H9 (cell line): ENCODE data around the gene FAM81A. TPM values are rescaled to one million over a fixed set of nuclear protein-coding genes. Genes with fewer than 3 reads are reported as not detected.

Experiments
- DNase-seq: peaks from one replicate; pipeline ENCODE4 v3.0.0-alpha.2; 2017
- H2AFZ ChIP-seq: one replicate; pipeline ENCODE4 v1.6.1; 2013; ENCODE audit warnings: mild to moderate bottlenecking, low read length, control low read depth, moderate library complexity
- H2AK5ac ChIP-seq: 2 replicates; pipeline ENCODE4 v1.6.1; 2013; ENCODE audit warnings: low read length, control low read depth, mixed read lengths; ENCODE audit not compliant: insufficient read length
- H2BK120ac ChIP-seq: one replicate; pipeline ENCODE4 v1.6.1; 2013; ENCODE audit warnings: low read depth, mild to moderate bottlenecking, low read length, control low read depth, inconsistent platforms; ENCODE audit not compliant: poor library complexity, severe bottlenecking
- H2BK12ac ChIP-seq: 2 replicates; pipeline ENCODE4 v1.6.1; 2013; ENCODE audit warnings: low read length, control low read depth, mixed read lengths, low read depth; ENCODE audit not compliant: insufficient read length
- H2BK15ac ChIP-seq: 2 replicates; pipeline ENCODE4 v1.6.1; 2013; ENCODE audit warnings: low read depth, low read length, control low read depth
- H2BK20ac ChIP-seq: one replicate; pipeline ENCODE4 v1.6.1; 2013; ENCODE audit warnings: low read depth, mild to moderate bottlenecking, low read length, control low read depth, inconsistent platforms; ENCODE audit not compliant: poor library complexity, severe bottlenecking
- H2BK5ac ChIP-seq: 2 replicates; pipeline ENCODE4 v1.6.1; 2013; ENCODE audit warnings: low read length, control low read depth, mixed read lengths; ENCODE audit not compliant: insufficient read length
- H3K14ac ChIP-seq: 2 replicates; pipeline ENCODE4 v1.6.1; 2013; ENCODE audit warnings: low read length, control low read depth; ENCODE audit not compliant: insufficient read depth
- H3K18ac ChIP-seq: 2 replicates; pipeline ENCODE4 v1.6.1; 2013; ENCODE audit warnings: low read depth, mild to moderate bottlenecking, mixed read lengths, low read length, control low read depth; ENCODE audit not compliant: insufficient read length
- H3K23ac ChIP-seq: 2 replicates; pipeline ENCODE4 v1.6.1; 2013; ENCODE audit warnings: low read length, control low read depth, mixed read lengths, low read depth; ENCODE audit not compliant: insufficient read length
- H3K23me2 ChIP-seq: 2 replicates; pipeline ENCODE4 v1.6.1; 2013; ENCODE audit warnings: low read depth, mild to moderate bottlenecking, mixed read lengths, low read length, control low read depth; ENCODE audit not compliant: insufficient read length, poor library complexity, severe bottlenecking
- H3K27ac ChIP-seq: 2 replicates; pipeline ENCODE4 v1.5.1; 2013; ENCODE audit warnings: low read length, control low read depth, mixed read lengths, low read depth; ENCODE audit not compliant: insufficient read length
- H3K27me3 ChIP-seq: 2 replicates; pipeline ENCODE4 v1.6.1; 2013; ENCODE audit warnings: low read length, control low read depth, inconsistent platforms; ENCODE audit not compliant: insufficient read depth
- H3K4ac ChIP-seq: 2 replicates; pipeline ENCODE4 v1.6.1; 2013; ENCODE audit warnings: low read depth, mild to moderate bottlenecking, control low read depth, inconsistent platforms, low read length, moderate library complexity
- H3K4me1 ChIP-seq: 2 replicates; pipeline ENCODE4 v1.6.1; 2013; ENCODE audit warnings: low read length, control low read depth, inconsistent platforms; ENCODE audit not compliant: insufficient read depth
- H3K4me2 ChIP-seq: 2 replicates; pipeline ENCODE4 v1.6.1; 2013; ENCODE audit warnings: low read length, control low read depth, mixed read lengths; ENCODE audit not compliant: insufficient read length, insufficient read depth
- H3K56ac ChIP-seq: 2 replicates; pipeline ENCODE4 v1.6.1; 2013; ENCODE audit warnings: low read depth, mild to moderate bottlenecking, mixed read lengths, low read length, control low read depth; ENCODE audit not compliant: insufficient read length
- H3K79me1 ChIP-seq: 2 replicates; pipeline ENCODE4 v1.6.1; 2013; ENCODE audit warnings: low read depth, mild to moderate bottlenecking, moderate library complexity, low read length, control low read depth, inconsistent platforms; ENCODE audit not compliant: insufficient read depth, poor library complexity, severe bottlenecking
- H3K79me2 ChIP-seq: 2 replicates; pipeline ENCODE4 v1.6.1; 2013; ENCODE audit warnings: low read length, control low read depth, inconsistent platforms; ENCODE audit not compliant: insufficient read depth
- H3K9ac ChIP-seq: 2 replicates; pipeline ENCODE4 v1.6.1; 2013; ENCODE audit warnings: low read length, control low read depth, mixed read lengths; ENCODE audit not compliant: insufficient read length; ENCODE audit errors: extremely low read depth
- H3K9me3 ChIP-seq: one replicate; pipeline ENCODE4 v1.6.1; 2013; ENCODE audit warnings: low read depth, low read length, inconsistent platforms; ENCODE audit not compliant: control insufficient read depth
- H3T11ph ChIP-seq: one replicate; pipeline ENCODE4 v1.6.1; 2013; ENCODE audit warnings: mild to moderate bottlenecking, low read length, control low read depth, inconsistent platforms
- H4K20me1 ChIP-seq: one replicate; pipeline ENCODE4 v1.6.1; 2013; ENCODE audit not compliant: control insufficient read depth, insufficient read length, insufficient read depth
- H4K5ac ChIP-seq: 2 replicates; pipeline ENCODE4 v1.6.1; 2013; ENCODE audit warnings: low read depth, mild to moderate bottlenecking, mixed read lengths, low read length, control low read depth; ENCODE audit not compliant: insufficient read length
- H4K8ac ChIP-seq: replicated peaks from 2 replicates; pipeline ENCODE4 v1.6.1; 2013; ENCODE audit warnings: low read length, control low read depth, mixed read lengths, low read depth; ENCODE audit not compliant: insufficient read length
- H4K91ac ChIP-seq: 2 replicates; pipeline ENCODE4 v1.6.1; 2013; ENCODE audit warnings: low read depth, mild to moderate bottlenecking, moderate library complexity, mixed read lengths, low read length, control low read depth; ENCODE audit not compliant: insufficient read length
- H3K27ac Mint-ChIP-seq, 3 experiments: 2 replicates in 2 of 3; 3 replicates in 1 of 3; pipeline ENCODE4 v1.8.0; 2020 to 2021; ENCODE audit warnings: mixed read lengths in 3 of 3, mild to moderate bottlenecking in 1 of 3, moderate library complexity in 1 of 3
- H3K27me3 Mint-ChIP-seq: 2 replicates; pipeline ENCODE4 v1.8.0; 2021; ENCODE audit warnings: low read depth, mild to moderate bottlenecking, moderate library complexity, mixed read lengths
- H3K36me3 Mint-ChIP-seq, 3 experiments: 2 replicates in 2 of 3; 3 replicates in 1 of 3; pipeline ENCODE4 v1.8.0; 2020 to 2021; ENCODE audit warnings: low read depth in 3 of 3, mixed read lengths in 3 of 3; ENCODE audit not compliant: insufficient read depth in 1 of 3
- H3K4me1 Mint-ChIP-seq, 2 experiments: 2 replicates each; pipeline ENCODE4 v1.8.0; 2020; ENCODE audit warnings: mixed read lengths in 2 of 2
- H3K4me3 Mint-ChIP-seq, 2 experiments: 2 replicates in 1 of 2; 3 replicates in 1 of 2; pipeline ENCODE4 v1.8.0; 2020 to 2021; ENCODE audit warnings: mild to moderate bottlenecking in 2 of 2, mixed read lengths in 2 of 2, moderate library complexity in 1 of 2
- H3K9me3 Mint-ChIP-seq, 2 experiments: 2 replicates in 1 of 2; 3 replicates in 1 of 2; pipeline ENCODE4 v1.8.0; 2020; ENCODE audit warnings: mild to moderate bottlenecking in 2 of 2, mixed read lengths in 2 of 2, moderate library complexity in 1 of 2
- WGBS: extraction: QIAGEN DNeasy Blood & Tissue Kit; methylation state at CpG from one replicate; pipeline ENCODE4 v1.1.7; 2013; ENCODE audit warnings: missing lambda C conversion rate, low lambda C conversion rate, mixed read lengths; ENCODE audit not compliant: insufficient read length; ENCODE audit errors: extremely low coverage; 5-methylcytosine and 5-hydroxymethylcytosine counted together
- total RNA-seq: library from RNA; stranded (reverse); gene quantifications from 2 replicates; pipeline ENCODE4 v1.2.1, GENCODE V29; 2021
- TF ChIP-seq, protein P1 (sequence below): fragments of 200-600 bp; sonication (generic); conservative IDR thresholded peaks from 3 replicates; pipeline ENCODE4 v1.8.0; 2021; ENCODE audit warnings: antibody characterized with exemption, mild to moderate bottlenecking

The FAM81A gene
- total RNA-seq, 1 experiment from 2014 or later = 1.7 TPM

DNA sequence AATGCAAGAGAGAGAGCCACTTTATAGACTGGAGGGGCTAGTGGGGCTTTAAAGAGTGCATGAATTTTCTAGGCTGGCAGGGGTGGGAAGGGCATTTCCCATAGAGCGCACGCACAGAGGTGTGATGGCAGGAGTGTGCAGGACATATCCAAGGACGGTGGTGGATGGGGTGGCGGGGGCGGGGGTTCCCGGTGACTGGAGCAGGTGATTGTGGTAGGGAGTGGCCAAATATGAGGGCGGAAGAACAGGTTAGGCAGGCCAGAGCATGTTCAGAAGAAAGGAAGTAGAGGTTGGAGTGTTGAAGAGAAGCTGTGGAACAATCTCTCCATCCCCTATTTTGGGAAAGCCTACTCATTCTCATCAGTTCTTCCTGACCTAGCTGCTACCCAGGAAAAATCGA is 18.1 kb downstream of the FAM81A start:
- Histone ChIP-seq H3K23me2 (no peaks in the 10 kb centered on the region), H3K4me1 (peaks cover 3% of the 10 kb centered on the region; the same call in 1 of the 2 replicates), H2AK5ac (no peak overlapping the region), H3K18ac (no peak overlapping the region), H2BK120ac (no peak overlapping the region), H3K4ac (no peak overlapping the region), H4K91ac (no peak overlapping the region), H3K9me3 (no peaks in the 10 kb centered on the region), H3K27me3 (no peaks in the 10 kb centered on the region), H3T11ph (no peak overlapping the region), H3K79me2 (no peaks in the 10 kb centered on the region), H4K8ac (no peak overlapping the region), H2BK12ac (no peak overlapping the region), H2BK20ac (no peak overlapping the region), H4K5ac (no peak overlapping the region), H3K23ac (no peak overlapping the region), H3K79me1 (no peaks in the 10 kb centered on the region), H2BK15ac (no peak overlapping the region), H2BK5ac (no peak overlapping the region), H3K9ac (no peak overlapping the region), H3K56ac (no peak overlapping the region), H4K20me1 (no peaks in the 10 kb centered on the region), H3K14ac (no peak overlapping the region), H3K4me2 (no peak overlapping the region), H2AFZ (no peak overlapping the region), H3K27ac (no peak overlapping the region)
- TF ChIP-seq, protein P1, sequence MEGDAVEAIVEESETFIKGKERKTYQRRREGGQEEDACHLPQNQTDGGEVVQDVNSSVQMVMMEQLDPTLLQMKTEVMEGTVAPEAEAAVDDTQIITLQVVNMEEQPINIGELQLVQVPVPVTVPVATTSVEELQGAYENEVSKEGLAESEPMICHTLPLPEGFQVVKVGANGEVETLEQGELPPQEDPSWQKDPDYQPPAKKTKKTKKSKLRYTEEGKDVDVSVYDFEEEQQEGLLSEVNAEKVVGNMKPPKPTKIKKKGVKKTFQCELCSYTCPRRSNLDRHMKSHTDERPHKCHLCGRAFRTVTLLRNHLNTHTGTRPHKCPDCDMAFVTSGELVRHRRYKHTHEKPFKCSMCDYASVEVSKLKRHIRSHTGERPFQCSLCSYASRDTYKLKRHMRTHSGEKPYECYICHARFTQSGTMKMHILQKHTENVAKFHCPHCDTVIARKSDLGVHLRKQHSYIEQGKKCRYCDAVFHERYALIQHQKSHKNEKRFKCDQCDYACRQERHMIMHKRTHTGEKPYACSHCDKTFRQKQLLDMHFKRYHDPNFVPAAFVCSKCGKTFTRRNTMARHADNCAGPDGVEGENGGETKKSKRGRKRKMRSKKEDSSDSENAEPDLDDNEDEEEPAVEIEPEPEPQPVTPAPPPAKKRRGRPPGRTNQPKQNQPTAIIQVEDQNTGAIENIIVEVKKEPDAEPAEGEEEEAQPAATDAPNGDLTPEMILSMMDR = no peak
- H3K36me3 Mint-ChIP-seq = peaks cover 0 to under 1% (median 0%) of the 10 kb centered on the region in 3 experiments; a peak in 1 of 7 replicates
- peaks cover 7% of the 10 kb centered on the region in 2 experiments; a peak in 3 of 4 replicates for H3K4me1 Mint-ChIP-seq
- H3K27me3 Mint-ChIP-seq = no peaks in the 10 kb centered on the region; the same call in 1 of the 2 replicates
- no peak overlapping the region for H3K4me3 Mint-ChIP-seq
- H3K9me3 Mint-ChIP-seq = peaks cover 2 to 3% of the 10 kb centered on the region in 2 experiments; a peak in 3 of 5 replicates
- no peak for DNase-seq
- H3K27ac Mint-ChIP-seq = no peak overlapping the region
- no CpG with 5 or more reads among the region's 8 CpGs for WGBS
